GM19324 (cell line): ENCODE data around the gene ALKBH8.

ENCODE experiments used
- ATAC-seq: cut with Tn5 transposase; IDR thresholded peaks from one replicate; pipeline ENCODE4 v1.9.1; 2021; ENCODE audit warnings: mild to moderate bottlenecking, moderate library complexity; ENCODE audit not compliant: unreplicated experiment, low FRiP score

The ALKBH8 gene

GRCh38 chr11:107453594-107454286 is 111.8 kb downstream of the ALKBH8 start:
- ATAC-seq: no peak
